NCI-H345 treated with DMSO at 0.1 percent for 48 hours (cell line): ENCODE results near the gene CAMSAP3.
"Not testable (repeated sequence)": the region's sequence is repeated elsewhere in the genome, so short reads cannot be mapped to it uniquely, and the experiment has no call there.

Experiments
- DNase-seq: peaks from one replicate; lab custom pipeline; 2025; ENCODE audit not compliant: unreplicated experiment; lab: John Stamatoyannopoulos, UW

The CAMSAP3 gene

GRCh38 chr19:7570761-7571160 is 24.9 kb upstream of the CAMSAP3 start:
- no peak for DNase-seq

DNA sequence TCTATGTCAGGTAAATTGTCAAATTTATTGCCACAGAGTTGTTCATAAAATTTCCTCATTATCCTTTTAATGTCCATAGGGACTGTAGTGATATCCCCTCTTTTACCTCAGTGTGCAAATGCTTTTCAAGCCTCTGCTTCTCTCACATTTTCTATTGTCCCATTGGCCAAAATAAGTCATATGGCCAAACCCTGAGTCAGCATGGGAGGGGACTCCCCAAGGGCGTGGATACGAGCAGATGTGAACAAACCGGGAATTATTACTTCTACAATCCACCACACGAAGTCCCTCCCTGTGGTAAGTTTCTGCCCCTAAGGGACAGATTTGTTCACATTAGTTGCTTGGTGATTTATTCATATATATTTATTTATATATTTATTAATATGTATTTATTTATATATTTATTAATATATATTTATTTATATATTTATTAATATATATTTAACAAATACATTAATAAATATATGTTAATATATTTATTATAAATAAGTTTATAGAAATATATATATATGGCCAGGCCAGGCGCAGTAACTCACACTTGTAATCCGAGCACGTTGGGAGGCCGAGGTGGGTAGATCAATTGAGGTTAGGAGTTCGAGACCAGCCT is 20.1 kb upstream of the CAMSAP3 start:
- no peak for DNase-seq

DNA sequence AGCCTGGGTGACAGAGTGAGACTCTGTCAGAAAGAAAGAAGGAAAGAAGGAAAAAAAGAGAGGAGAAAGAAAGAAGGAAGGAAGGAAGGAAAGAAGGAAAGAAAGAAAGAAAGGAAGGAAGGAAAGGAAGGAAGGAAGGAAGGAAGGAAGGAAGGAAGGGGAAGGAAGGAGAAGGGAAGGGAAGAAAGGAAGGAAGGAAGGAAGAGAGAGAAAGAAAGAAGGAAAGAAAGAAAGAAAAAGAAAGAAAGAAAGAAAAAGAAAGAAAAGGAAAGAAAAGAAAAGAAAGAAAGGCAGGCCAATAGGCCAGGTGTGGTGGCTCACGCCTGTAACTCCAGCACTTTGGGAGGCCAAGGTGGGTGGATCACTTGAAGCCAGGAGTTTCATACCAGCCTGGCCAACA is 18.2 kb upstream of the CAMSAP3 start:
- DNase-seq, result not testable (repeated sequence)

- no peak for DNase-seq
These were observed 17.5 kb upstream of the CAMSAP3 start for GRCh38 chr19:7578127-7578526.

DNA sequence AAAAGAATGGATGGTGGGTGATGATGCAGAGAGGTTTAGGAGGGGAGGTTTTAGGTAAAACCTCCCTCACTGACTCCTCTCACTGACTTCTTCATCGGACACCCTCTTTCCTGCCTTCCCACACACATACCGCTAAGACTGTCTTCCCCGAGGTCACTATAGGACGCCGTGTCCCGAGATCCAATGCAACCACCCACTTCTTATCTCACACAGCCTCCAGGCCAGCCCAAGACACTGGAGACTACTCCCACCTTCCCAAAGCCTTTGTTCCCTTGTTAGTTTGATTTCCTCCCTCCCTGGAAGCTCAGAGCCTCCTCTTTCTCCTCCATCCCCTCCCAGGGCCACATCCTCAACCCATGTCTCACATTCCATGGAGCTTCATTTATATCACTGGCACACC is 16.5 kb upstream of the CAMSAP3 start:
- no peak for DNase-seq

- DNase-seq, result no peak
These were observed 13.2 kb upstream of the CAMSAP3 start for GRCh38 chr19:7582446-7582845.

- DNase-seq, result no peak
These were observed 5.8 kb upstream of the CAMSAP3 start for GRCh38 chr19:7589822-7590221.

DNA sequence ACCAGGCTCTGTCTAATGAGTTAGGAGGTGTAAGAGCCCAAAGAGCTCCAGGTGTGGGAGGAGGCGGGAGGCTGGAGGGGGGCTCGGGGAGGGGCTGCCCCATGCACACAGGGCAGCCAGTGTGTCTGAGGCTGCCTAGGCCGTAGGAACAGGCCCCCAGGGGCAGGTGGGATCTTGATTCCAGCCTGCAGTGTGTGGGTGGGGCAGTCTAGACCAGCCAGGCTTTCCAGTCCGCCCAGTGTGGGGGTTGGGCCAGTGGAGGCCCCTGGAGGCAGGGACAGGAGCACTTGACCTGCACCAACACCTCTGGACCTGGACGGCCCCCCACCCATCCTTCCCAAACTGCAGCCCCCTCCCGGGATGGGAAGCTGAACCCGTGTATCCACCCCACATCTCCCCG is 5.4 kb upstream of the CAMSAP3 start:
- DNase-seq, result no peak

GRCh38 chr19:7596211-7596937 is 711 bp downstream of the CAMSAP3 start:
- no peak for DNase-seq

DNA sequence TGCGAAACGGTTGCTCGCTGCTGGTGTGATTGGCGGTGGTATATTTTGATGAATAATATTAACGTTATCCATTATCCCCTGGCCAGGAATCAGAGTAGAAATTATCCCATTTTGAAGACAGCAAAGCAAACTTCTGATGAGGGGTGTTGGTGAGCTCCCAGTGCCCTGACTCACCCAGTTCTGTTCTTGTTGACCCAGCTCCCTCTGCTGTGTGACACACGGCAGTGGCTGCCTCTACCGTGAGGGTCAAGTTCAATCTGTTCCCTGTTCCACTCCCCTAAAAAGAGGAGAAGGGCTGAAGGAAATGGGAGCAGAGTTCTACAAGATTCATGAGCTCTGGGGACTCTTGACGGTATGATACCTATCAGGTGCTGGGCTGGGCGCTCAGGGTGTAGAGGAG is 2.0 kb downstream of the CAMSAP3 start:
- no peak for DNase-seq

DNA sequence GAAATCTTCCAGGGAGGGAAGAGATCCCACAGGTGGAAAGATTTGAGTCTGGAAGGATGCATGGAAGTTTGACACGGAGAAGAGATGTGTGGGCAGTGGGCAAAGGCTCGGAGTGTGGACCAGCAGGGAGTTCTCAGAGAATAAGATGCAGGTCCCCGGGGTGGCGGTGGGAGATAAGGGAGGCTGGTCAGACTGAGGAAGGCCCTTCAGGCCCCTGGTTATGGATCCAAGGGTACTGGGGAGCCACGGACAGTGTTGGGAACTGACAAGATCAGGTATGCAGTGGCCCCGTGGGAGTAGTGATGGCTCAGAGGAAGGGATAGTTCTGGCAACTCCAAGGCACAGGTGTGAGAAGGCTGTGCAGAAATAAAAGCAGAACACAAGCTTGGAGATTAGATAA is 2.5 kb downstream of the CAMSAP3 start:
- no peak for DNase-seq

GRCh38 chr19:7600721-7601120 is 5.1 kb downstream of the CAMSAP3 start:
- no peak for DNase-seq

DNA sequence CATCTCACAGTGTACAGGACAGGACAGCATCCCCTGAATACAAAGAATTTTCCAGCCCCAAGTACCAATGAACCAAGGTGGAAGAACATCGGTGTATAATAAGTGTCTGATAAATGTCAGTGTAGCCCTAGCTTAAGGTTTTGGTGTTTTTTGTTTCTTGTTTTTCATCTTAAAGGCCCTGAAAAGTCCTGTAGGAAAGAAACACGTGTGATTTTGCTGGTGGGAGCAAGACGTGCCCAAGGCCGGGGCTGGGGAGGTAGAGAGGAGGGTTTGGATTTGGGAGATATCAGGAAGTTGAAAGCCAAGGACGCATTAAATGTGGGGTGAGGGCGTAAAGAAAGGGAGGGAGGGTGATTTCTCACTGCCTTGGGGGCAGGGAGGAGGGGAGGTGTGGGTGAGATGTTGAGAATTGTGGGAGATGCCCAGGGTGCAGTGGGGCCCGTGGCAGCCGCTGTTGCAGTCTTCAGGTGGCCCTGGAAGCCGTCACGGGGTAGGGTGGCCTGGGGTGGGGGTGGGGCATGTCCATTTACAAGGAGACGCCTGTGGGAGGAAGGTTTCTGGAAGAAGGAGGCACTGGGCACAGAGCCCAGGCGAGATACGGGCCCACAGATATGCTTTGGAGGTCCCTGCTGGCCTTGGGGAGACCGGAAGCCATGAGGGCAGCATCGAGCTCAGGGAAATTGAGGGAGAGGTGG is 6.7 kb downstream of the CAMSAP3 start:
- DNase-seq, result no peak

GRCh38 chr19:7602935-7603497 is 7.4 kb downstream of the CAMSAP3 start:
- no peak for DNase-seq

DNA sequence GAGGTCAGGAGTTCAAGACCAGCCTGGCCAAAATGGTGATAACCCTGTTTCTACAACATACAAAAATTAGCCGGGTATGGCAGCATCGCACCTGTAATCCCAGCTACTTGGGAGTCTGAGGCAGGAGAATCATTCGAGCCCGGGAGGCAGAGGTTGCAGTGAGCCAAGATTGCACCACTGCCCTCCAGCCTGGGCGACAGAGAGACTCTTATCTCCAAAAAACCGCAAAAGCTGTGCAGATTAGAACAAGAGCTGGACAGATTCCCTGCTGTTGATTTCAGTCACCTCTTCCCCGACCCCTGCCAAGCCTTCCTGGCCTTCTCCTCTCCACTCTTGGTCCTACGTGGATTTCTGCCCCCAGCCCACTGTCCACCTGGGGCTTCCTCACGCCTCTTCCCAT is 8.3 kb downstream of the CAMSAP3 start:
- no peak for DNase-seq

DNA sequence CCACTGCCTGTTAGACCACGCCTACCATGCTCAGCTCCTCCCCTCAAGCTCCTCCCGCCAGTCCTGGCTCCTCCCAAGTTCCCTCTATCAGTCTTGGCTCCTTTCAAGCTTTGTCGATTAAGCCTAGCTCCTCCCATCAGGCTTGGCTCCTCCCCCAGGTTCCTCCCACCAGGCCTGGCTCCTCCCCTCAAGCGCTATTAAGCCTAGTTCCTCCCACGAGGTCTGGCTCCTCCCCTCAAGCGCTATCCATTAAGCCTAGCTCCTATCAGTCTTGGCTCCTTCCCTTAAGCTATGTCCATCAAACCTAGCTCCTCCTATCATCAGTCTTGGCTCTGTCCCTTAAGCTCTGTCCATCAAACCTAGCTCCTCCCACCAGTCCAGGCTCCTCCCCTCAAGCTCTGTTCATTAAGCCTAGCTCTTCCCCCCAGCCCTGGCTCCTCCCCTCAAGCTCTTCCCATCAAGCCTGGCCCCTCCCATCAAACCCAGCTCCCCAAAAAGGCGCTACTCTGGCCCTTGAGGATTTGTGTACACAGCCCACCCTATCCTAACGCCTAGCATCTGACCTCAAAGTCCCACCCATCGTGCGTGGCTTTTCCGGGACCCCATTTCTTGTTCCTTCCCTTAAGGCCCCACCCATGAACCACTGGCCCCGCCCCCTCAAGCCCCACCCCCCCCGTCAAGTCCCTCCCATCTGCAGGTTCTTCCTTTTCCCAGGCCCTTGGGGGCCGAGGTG is 10.0 kb downstream of the CAMSAP3 start:
- DNase-seq, result no peak

- no peak for DNase-seq
These were observed 10.6 kb downstream of the CAMSAP3 start for GRCh38 chr19:7606289-7606688.

GRCh38 chr19:7607212-7607873 is 11.7 kb downstream of the CAMSAP3 start:
- DNase-seq, result no peak

- no peak for DNase-seq
These were observed 12.4 kb downstream of the CAMSAP3 start for GRCh38 chr19:7607874-7608560.
